Stromal cell of bone marrow (primary cell): ENCODE measurements around the gene UBXN2A.
"Not testable (repeated sequence)": the region's sequence is repeated elsewhere in the genome, so short reads cannot be mapped to it uniquely, and the experiment has no call there.

Experiments
- DNase-seq: peaks from one replicate; pipeline ENCODE4 v3.0.0-alpha.2; 2012; ENCODE audit warnings: low read depth

Gene UBXN2A

GRCh38 chr2:23940718-23941620 lies 706 bp downstream of the UBXN2A start:
- no peak for DNase-seq

DNA sequence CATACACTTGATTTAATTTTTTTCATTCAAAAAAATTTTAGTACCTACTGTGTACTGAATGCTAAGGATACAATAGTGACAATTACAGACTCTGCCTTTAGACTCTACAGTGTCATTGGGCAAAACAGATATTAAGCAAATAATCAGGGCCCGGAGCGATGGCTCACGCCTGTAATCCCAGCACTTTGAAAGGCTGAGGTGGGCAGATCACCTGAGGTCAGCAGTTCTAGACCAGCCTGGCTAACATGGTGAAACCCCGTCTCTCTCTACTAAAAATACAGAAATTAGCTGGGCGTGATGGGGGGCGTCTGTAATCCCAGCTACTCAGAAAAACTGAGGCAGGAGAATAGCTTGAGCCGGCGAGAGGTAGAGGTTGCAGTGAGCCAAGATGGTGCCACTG lies 1.4 kb downstream of the UBXN2A start:
- no peak for DNase-seq

- DNase-seq = no peak
Observed at GRCh38 chr2:23943666-23944065, 3.4 kb downstream of the UBXN2A start.

- DNase-seq = no peak
Observed at GRCh38 chr2:23944527-23944926, 4.3 kb downstream of the UBXN2A start.

DNA sequence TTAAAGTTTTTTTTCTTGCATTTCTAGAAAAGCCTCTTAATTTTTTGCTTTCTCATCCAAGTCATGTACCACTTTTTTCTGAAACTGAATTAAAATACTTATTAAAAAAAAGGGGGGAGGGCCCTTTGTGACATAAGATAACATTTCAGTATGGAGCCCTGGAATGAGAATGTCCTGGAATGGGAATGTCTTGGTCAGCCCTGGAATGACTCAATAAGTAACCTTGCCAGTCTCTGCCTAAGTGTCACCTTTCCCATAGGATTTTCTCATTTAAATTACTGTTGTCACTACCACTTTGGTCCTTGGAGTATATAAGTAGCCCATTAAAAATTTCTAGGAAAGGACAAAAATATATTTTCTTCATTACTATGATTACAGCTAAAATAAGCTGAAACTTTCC lies 4.7 kb downstream of the UBXN2A start:
- DNase-seq = no peak

- DNase-seq = no peak
Observed at GRCh38 chr2:23947350-23947749, 7.1 kb downstream of the UBXN2A start.

DNA sequence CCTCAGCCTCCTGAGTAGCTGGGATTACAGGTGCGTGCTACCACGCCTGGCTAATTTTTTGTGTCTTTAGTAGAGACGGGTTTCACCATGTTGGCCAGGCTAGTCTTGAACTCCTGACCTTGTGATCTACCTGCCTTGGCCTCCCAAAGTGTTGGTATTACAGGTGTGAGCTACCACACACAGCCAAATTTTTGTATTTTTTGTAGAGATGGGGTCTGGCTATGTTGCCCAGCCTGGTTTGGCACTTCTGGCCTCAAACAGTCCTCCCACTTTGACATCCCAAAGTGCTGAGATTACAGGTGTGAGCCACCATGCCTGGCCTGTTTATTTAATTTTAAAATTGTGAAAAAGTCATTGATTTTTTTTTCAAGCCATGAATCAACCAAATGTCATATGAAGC lies 12.3 kb downstream of the UBXN2A start:
- DNase-seq = not testable (repeated sequence)

DNA sequence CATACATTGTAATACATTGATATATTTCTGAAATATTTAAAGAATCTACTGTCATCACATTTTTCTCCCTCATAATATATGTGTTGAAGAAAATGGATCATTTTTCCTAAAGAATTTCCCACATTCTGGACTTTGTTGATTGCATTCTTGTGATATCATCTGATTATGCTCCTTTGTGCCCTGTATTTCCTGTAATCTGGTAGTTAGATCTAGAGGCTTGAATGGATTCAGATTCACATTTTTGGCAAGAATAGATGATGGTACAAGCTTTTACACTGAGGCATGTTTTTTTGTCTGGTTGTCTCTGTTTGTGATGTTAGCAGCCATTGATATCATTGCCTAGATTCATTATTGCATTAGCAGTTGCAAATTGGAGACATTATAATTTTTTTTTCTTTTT lies 13.4 kb downstream of the UBXN2A start:
- no peak for DNase-seq

GRCh38 chr2:23954325-23955014 lies 14.2 kb downstream of the UBXN2A start:
- no peak for DNase-seq

DNA sequence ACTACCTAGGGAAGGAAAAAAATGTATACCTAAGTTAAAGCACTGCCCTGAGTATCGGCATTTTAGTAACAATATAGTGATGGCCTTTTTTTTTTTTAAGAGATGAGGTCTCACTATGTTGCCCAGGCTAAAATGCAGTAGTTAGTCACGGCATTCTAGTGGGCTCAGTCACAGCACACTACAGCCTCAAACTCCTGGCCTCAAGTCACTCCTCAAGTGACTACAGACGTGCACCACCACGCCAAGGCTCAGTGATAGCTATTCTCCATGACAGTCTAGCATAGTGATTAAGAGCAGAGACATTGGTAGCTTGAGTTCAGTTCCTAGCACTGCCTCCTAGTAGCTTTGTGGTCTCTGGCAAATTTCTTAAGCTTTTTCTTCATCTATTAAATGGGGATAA lies 27.6 kb downstream of the UBXN2A start:
- no peak for DNase-seq

DNA sequence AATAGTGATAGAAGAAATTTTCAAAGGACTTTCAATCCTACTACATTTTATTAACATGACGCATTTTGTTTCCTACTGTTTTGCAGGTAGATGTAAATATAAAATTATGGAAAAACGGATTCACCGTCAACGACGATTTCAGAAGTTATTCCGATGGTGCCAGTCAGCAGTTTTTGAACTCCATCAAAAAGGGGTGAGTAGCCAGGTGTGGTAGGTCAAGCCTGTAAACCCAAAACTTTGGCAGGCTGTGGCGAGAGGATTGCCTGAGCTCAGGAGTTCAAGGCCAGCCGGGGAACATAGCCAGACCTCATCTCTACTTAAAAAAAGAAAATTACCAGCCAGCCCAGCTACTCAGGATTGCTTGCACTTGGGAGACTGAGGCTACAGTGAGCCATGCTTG lies 36.6 kb downstream of the UBXN2A start:
- DNase-seq = no peak

DNA sequence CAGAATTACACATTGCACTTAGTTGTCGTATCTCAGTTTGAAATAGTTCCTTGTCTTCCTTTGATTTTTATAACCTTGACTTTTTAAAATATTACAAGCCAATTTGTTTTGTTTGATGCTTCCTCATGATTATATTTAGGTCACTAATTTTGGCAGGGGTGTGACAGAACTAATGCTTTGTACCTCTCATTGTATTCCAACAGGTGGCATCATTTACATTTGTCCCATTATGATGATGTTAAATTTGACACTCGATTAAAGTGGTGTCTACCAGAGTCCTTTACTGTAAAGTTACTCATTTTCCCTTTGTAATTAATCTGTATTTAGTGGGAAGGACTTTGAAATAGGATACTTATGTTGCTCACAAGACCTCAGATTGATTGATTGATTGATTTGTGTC lies 48.1 kb downstream of the UBXN2A start:
- no peak for DNase-seq

- DNase-seq = no peak
Observed at GRCh38 chr2:23992931-23993330, 52.7 kb downstream of the UBXN2A start.

- no peak for DNase-seq
Observed at GRCh38 chr2:23993736-23994269, 53.5 kb downstream of the UBXN2A start.

GRCh38 chr2:23994567-23994966 lies 54.3 kb downstream of the UBXN2A start:
- no peak for DNase-seq

- no peak for DNase-seq
Observed at GRCh38 chr2:24007693-24008092, 67.4 kb downstream of the UBXN2A start.

DNA sequence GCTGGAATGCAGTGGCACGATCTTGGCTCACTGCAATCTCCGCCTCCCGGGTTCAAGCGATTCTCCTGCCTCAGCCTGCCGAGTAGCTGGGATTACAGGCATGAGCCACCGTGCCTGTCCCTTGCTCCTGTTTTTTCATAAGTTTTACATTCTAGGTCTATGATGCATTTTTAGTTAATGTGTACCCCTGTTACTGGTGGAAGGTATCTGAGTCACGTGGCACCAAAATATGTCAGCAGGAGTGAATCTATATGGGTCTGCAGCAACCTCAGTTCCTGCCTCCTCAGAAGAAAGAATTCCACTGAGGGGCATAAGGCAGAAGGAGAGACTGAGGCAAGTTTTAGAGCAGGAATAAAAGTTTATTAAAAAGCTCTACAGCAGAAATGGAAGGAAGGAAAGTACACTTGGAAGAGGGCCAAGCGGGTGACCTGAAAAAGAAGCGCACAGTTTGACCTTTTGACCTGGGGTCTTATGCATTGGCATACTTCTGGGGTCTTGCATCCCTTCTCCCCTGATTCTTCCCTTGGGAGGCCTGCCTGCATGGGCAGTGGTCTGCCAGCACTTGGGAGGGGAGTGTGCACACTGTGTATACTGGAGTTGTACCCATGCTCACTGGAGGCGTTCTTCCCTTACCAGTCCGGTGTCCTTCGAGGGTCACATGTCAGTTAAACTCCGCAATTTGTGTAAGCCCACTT lies 68.6 kb downstream of the UBXN2A start:
- DNase-seq = no peak

DNA sequence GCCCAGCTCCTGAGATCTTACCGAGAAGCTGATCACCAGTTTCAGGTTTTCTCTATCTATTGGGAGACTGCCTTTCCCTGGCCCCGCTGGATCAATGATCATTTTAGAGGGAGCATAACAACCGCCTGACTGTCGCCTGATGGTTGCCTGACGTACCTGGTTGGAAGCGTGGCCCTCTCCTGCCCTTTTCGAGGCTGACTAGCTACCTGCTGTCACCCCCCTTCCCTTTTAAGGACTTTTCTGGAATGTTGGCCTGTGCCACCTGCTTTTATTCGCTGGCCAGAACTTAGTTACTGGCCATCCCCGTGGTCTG lies 69.1 kb downstream of the UBXN2A start:
- no peak for DNase-seq

DNA sequence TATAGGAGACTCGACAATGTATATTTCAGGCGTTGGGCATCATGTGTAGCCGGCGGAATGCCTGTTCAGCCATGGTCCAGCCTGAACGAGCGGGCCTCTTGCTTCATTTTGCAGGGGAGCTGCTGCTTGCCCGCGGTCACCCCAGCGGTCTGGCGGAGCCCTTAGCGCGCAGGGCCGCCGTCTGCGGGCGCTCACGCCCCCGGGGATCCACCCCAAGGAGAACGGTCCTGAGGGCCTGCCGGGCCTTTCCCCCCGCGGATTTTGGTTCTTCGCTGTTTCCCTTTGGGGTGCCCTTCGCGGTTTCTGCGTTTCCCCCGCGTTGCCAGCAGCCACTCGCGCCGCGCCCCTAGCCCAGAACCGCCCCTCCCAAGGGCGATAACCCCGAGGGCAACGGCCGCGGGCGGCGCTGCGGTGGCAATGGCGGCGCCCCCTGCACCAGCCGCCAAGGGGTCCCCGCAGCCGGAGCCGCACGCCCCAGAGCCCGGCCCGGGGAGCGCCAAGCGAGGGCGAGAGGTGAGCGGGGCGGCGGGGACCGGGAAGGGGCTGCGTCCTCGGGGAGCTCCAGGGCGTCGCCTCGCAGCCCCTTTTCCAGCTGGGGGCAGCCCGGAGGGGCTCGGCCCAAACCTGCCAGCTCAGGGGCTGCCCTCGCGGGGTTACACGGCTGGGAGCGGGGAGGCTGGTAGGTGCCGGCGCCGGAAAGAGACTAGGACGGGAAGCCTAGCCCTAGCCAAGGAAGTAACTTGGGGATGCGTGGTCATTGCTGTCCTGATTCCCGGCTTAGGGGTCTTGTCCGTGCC lies 69.6 kb downstream of the UBXN2A start, which contains the start of gene MFSD2B:
Gene MFSD2B, plus strand, starts transcription at position 406 of the 797 bp plus-strand sequence. Its CDS starts 12 bp downstream, at position 418.
- no peak for DNase-seq

DNA sequence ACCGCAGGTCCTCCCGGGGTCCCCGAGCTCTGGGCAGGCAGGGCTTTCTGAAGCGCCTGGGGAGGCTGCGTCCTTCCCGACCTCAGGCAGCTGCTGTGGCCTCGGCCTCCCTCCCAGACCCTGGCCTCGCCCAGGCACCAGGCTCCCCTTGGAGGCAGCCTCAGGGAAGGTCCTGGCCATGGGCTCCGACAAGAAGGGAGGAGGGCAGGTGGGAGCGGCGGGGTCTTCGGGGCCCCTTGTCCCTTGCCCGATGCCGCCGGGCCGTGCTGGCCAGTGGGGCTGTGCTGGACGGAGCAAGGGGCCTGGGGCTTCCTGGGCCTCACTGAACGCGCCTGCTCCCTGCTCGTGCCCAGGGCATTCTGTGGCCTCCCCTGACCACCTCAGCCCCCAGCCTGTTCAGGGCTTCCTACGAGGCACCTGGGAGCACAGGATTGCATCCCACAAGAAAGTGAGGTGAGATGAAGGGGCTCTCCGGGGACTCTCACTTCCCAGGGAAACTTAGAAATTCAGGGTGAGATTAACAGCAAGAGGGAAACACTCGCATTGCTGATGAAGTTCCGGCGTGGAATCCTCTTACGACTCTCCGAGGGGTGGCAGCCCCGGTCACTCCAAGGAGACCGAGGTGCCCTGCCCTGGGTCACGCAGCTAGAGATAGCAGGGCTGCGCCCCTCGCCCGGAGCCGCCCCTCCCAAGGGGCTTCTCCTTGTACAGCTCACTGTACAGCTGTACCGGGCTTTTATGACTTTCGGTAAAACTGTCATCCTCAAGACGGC lies 70.4 kb downstream of the UBXN2A start:
- no peak for DNase-seq
